HepG2 (cell line): ENCODE results near the gene NOXO1. TPM values are rescaled to one million over a fixed set of nuclear protein-coding genes. Genes with fewer than 3 reads are reported as not detected.

Experiments used
- ARID2 ChIP-seq: sonication (generic); formaldehyde crosslinking; IDR thresholded peaks from 2 replicates; pipeline ENCODE4 v1.8.1; 2022; ENCODE audit warnings: mild to moderate bottlenecking, missing genetic modification reagents, borderline replicate concordance
- KDM5A ChIP-seq: fragments of 200-600 bp; sonication (generic); IDR thresholded peaks from 2 replicates; pipeline ENCODE4 v1.7.0; 2018; ENCODE audit warnings: antibody characterized with exemption, mild to moderate bottlenecking, low read length, borderline replicate concordance
- RERE ChIP-seq: IDR thresholded peaks from 2 replicates; pipeline ENCODE4 v1.6.1; 2016; ENCODE audit warnings: low read depth, missing genetic modification reagents, missing compliant biosample characterization
- RXRB ChIP-seq: IDR thresholded peaks from 2 replicates; pipeline ENCODE4 v1.6.1; 2016; ENCODE audit warnings: borderline replicate concordance, missing genetic modification reagents, missing compliant biosample characterization
- SP5 ChIP-seq: IDR thresholded peaks from 2 replicates; pipeline ENCODE4 v1.6.1; 2016; ENCODE audit warnings: low read depth, borderline replicate concordance
- THRA ChIP-seq: sonication (generic); formaldehyde crosslinking; IDR thresholded peaks from 2 replicates; pipeline ENCODE4 v1.4.0; 2020; ENCODE audit warnings: missing genetic modification reagents, borderline replicate concordance
- ZNF501 ChIP-seq: sonication (generic); formaldehyde crosslinking; IDR thresholded peaks from 2 replicates; pipeline ENCODE4 v1.5.1; 2020; ENCODE audit warnings: mild to moderate bottlenecking, moderate library complexity, missing genetic modification reagents
- ZNF746 ChIP-seq: sonication (generic); formaldehyde crosslinking; IDR thresholded peaks from 2 replicates; pipeline ENCODE4 v1.8.0; 2022; ENCODE audit warnings: mild to moderate bottlenecking, missing genetic modification reagents
- ZNF747 ChIP-seq: sonication (generic); formaldehyde crosslinking; IDR thresholded peaks from 2 replicates; pipeline ENCODE4 v1.8.1; 2023; ENCODE audit warnings: missing genetic modification reagents, mild to moderate bottlenecking, borderline replicate concordance
- polyA plus RNA-seq, 8 experiments: library from polyadenylated mRNA; depleted of rRNA in 3 of 8; stranded (reverse) in 7 of 8; unstranded in 1 of 8; fragments of >200 nt; fragmentation: Illumina TruSeq in 4 of 8; extraction: Trizol in 4 of 8; gene quantifications; 2 replicates each; pipeline versions ENCODE4 v1.2.1 to v1.2.3, GENCODE V29; 2011 to 2016; ENCODE audit warnings: low read depth in 4 of 8, missing spikeins in 1 of 8, mixed read lengths in 1 of 8; ENCODE audit not compliant: insufficient read depth in 1 of 8
- total RNA-seq, 5 experiments: library from RNA; depleted of rRNA; stranded (reverse); fragments of >200 nt; fragmentation: Illumina TruSeq; extraction: Trizol; gene quantifications; 2 replicates each; pipeline ENCODE4 v1.2.3, GENCODE V29; 2016; ENCODE audit warnings: low read depth in 1 of 5
- TF ChIP-seq, protein P1 (sequence below), 2 experiments: sonication (generic) in 1 of 2; formaldehyde crosslinking in 1 of 2; IDR thresholded peaks; 2 replicates each; pipeline versions ENCODE4 v1.4.0 to v1.6.1; 2016 to 2020; ENCODE audit warnings: borderline replicate concordance in 1 of 2, low read depth in 1 of 2, mild to moderate bottlenecking in 1 of 2, missing genetic modification reagents in 1 of 2
- TF ChIP-seq, protein P2 (sequence below): sonication (generic); formaldehyde crosslinking; IDR thresholded peaks from 2 replicates; pipeline ENCODE4 v1.4.0; 2020; ENCODE audit warnings: missing genetic modification reagents, mild to moderate bottlenecking, borderline replicate concordance

NOXO1 gene
- total and polyA plus RNA-seq, 2 of the 13 experiments (the other 11 are each of a cell fraction or from before 2014, with no cell fraction given) = 0.69 to 1.4 TPM

GRCh38 chr16:1939833-1940232 lies 41.4 kb downstream of the NOXO1 start (continued):
- TF ChIP-seq, protein P1, sequence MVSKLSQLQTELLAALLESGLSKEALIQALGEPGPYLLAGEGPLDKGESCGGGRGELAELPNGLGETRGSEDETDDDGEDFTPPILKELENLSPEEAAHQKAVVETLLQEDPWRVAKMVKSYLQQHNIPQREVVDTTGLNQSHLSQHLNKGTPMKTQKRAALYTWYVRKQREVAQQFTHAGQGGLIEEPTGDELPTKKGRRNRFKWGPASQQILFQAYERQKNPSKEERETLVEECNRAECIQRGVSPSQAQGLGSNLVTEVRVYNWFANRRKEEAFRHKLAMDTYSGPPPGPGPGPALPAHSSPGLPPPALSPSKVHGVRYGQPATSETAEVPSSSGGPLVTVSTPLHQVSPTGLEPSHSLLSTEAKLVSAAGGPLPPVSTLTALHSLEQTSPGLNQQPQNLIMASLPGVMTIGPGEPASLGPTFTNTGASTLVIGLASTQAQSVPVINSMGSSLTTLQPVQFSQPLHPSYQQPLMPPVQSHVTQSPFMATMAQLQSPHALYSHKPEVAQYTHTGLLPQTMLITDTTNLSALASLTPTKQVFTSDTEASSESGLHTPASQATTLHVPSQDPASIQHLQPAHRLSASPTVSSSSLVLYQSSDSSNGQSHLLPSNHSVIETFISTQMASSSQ (IDR thresholded peaks at IDR 0.05; ENCODE audit: low read depth) = peak; percentile 86
- TF ChIP-seq, protein P1 (CRISPR knock-in tag; IDR thresholded peaks at IDR 0.05; ENCODE audit: borderline replicate concordance) = 0 out of 2 replicates have a peak, but pooled peaks have one; percentile 59
- peak; percentile 22; the same call in 1 of the 2 replicates for TF ChIP-seq SP5 (CRISPR knock-in tag)
- peak; percentile 11; the same call in 1 of the 2 replicates for TF ChIP-seq ZNF746
- peak; percentile 33; the same call in 1 of the 2 replicates for TF ChIP-seq RXRB
- TF ChIP-seq ZNF501 (CRISPR knock-in tag) = 0 out of 2 replicates have a peak, but pooled peaks have one; percentile 7
- TF ChIP-seq RERE = 0 out of 2 replicates have a peak, but pooled peaks have one; percentile 16
- TF ChIP-seq, protein P2, sequence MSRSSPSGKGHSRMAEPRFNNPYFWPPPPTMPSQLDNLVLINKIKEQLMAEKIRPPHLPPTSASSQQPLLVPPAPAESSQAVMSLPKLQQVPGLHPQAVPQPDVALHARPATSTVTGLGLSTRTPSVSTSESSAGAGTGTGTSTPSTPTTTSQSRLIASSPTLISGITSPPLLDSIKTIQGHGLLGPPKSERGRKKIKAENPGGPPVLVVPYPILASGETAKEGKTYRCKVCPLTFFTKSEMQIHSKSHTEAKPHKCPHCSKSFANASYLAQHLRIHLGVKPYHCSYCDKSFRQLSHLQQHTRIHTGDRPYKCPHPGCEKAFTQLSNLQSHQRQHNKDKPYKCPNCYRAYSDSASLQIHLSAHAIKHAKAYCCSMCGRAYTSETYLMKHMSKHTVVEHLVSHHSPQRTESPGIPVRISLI (CRISPR knock-in tag) = peak; percentile 90
- TF ChIP-seq ZNF747 (CRISPR knock-in tag) = 0 out of 2 replicates have a peak, but pooled peaks have one; percentile 18
- 0 out of 2 replicates have a peak, but pooled peaks have one; percentile 1 for TF ChIP-seq ARID2 (CRISPR knock-in tag)
- TF ChIP-seq THRA (CRISPR knock-in tag) = peak; percentile 45; the same call in 1 of the 2 replicates
- peak; percentile 13; the same call in 1 of the 2 replicates for TF ChIP-seq KDM5A
